Upper lobe of left lung (tissue), 6 donors: Measurements from ENCODE around the gene LDB2. TPM values are rescaled to one million over a fixed set of nuclear protein-coding genes. Genes with fewer than 3 reads are reported as not detected.

ENCODE experiments used
- ATAC-seq, 2 donors: fragments of 200-7000 bp; cut with Tn5 transposase; one replicate each; pipeline ENCODE4 v1.9.1; 2022; ENCODE audit warnings: mild to moderate bottlenecking in 2 of 2, moderate library complexity in 2 of 2; ENCODE audit not compliant: low FRiP score in 2 of 2
- DNase-seq, 2 donors: peaks; one replicate each; pipeline ENCODE4 v3.0.0-alpha.2; 2019 to 2020
- H3K27ac ChIP-seq, 4 donors: fragments of 200-600 bp; sonication (generic); one replicate each; pipeline ENCODE4 v1.5.1; 2016 to 2019
- H3K27me3 ChIP-seq, 4 donors: fragments of 200-600 bp; sonication (generic); one replicate each; pipeline ENCODE4 v1.5.1; 2017 to 2019
- H3K36me3 ChIP-seq, 4 donors: fragments of 200-600 bp; sonication (generic); one replicate each; pipeline ENCODE4 v1.5.1; 2016 to 2019
- H3K4me1 ChIP-seq, 4 donors: fragments of 200-600 bp; sonication (generic); one replicate each; pipeline ENCODE4 v1.5.1; 2018 to 2019
- H3K4me3 ChIP-seq, 4 donors: fragments of 200-600 bp; sonication (generic); one replicate each; pipeline ENCODE4 v1.5.1; 2017 to 2019; ENCODE audit warnings: mild to moderate bottlenecking in 2 of 4, moderate library complexity in 1 of 4
- H3K9me3 ChIP-seq, 4 donors: fragments of 200-600 bp; sonication (generic); one replicate each; pipeline ENCODE4 v1.5.1; 2018 to 2019
- CTCF ChIP-seq, 6 experiments: fragments of 450-650 bp in 4 of 6; fragments of 200-600 bp in 2 of 6; sonication (generic) in 2 of 6; IDR thresholded peaks; one replicate each; pipeline ENCODE4 v1.5.1; 2016 to 2019; ENCODE audit warnings: antibody characterized with exemption in 6 of 6
- EP300 ChIP-seq, 4 donors: sonication (generic); formaldehyde crosslinking; IDR thresholded peaks; one replicate each; pipeline ENCODE4 v1.5.1; 2017; ENCODE audit warnings: antibody characterized with exemption in 4 of 4, control low read depth in 2 of 4
- POLR2A ChIP-seq, 4 donors: fragments of 450-650 bp; IDR thresholded peaks; one replicate each; pipeline ENCODE4 v1.5.1; 2016 to 2017; ENCODE audit warnings: antibody characterized with exemption in 4 of 4, mild to moderate bottlenecking in 2 of 4
- POLR2AphosphoS5 ChIP-seq, 2 donors: sonication (generic); formaldehyde crosslinking; IDR thresholded peaks; one replicate each; pipeline ENCODE4 v1.5.1; 2017; ENCODE audit warnings: antibody characterized with exemption in 2 of 2
- WGBS, 2 donors: methylation state at CpG; one replicate each; pipeline ENCODE4 v1.1.5; 2017 to 2018; 5-methylcytosine and 5-hydroxymethylcytosine counted together
- total RNA-seq, 6 donors: library from RNA; depleted of rRNA in 4 of 6; stranded (reverse); fragments of >200 nt in 4 of 6; gene quantifications; one replicate each; pipeline versions ENCODE4 v1.1.0 to v1.2.1, GENCODE V29; 2016 to 2021
- donor health status: DM: no; HTN: no; CAD: no; lungs with moderate emphysema.
- donor health status: DM: no; HTN: yes; CAD: no; lungs with severe emphysema.

LDB2 gene
- total RNA-seq, 6 donors from 2014 or later, result 34.6 to 94.4 (median 45.9) TPM

- WGBS, 2 donors, result 81 to 83% methylated on average over 2 of the region's 2 CpGs
- no peak for DNase-seq
- no peak for ATAC-seq
- TF ChIP-seq EP300 (IDR thresholded peaks at IDR 0.05) (no peak), POLR2AphosphoS5 (IDR thresholded peaks at IDR 0.05) (no peak), POLR2A (IDR thresholded peaks at IDR 0.05) (no peak), CTCF (IDR thresholded peaks at IDR 0.05) (no peak)
- Histone ChIP-seq H3K4me1 (peaks cover 0 to 2% (median 0%) of the 10 kb centered on the region in 4 donors), H3K9me3 (no peaks in the 10 kb centered on the region), H3K27ac (no peak overlapping the region), H3K4me3 (no peak overlapping the region), H3K27me3 (no peaks in the 10 kb centered on the region), H3K36me3 (no peaks in the 10 kb centered on the region)
Observed at GRCh38 chr4:16686195-16686594, 212.2 kb downstream of the LDB2 start.

GRCh38 chr4:16685536-16685935 is 212.9 kb downstream of the LDB2 start:
- TF ChIP-seq POLR2A (IDR thresholded peaks at IDR 0.05), result no peak
- TF ChIP-seq POLR2AphosphoS5 (IDR thresholded peaks at IDR 0.05), result no peak
- no peak for TF ChIP-seq EP300 (IDR thresholded peaks at IDR 0.05)
- no peak for TF ChIP-seq CTCF (IDR thresholded peaks at IDR 0.05)
- H3K9me3 ChIP-seq, result no peaks in the 10 kb centered on the region
- no peak for DNase-seq
- 89% methylated on average over 8 of the region's 8 CpGs for WGBS, 2 donors
- no peak for ATAC-seq
- no peak overlapping the region for H3K27ac ChIP-seq
- peaks cover 0 to 2% (median 0%) of the 10 kb centered on the region in 4 donors for H3K4me1 ChIP-seq
- H3K4me3 ChIP-seq, result no peak overlapping the region
- H3K36me3 ChIP-seq, result no peaks in the 10 kb centered on the region
- H3K27me3 ChIP-seq, result no peaks in the 10 kb centered on the region

GRCh38 chr4:16684935-16685334 is 213.5 kb downstream of the LDB2 start:
- no peak for ATAC-seq
- WGBS, 2 donors, result 76 to 89% methylated on average over 3 of the region's 3 CpGs
- Histone ChIP-seq H3K4me1 (peaks cover 0 to 2% (median 0%) of the 10 kb centered on the region in 4 donors), H3K36me3 (no peaks in the 10 kb centered on the region), H3K27me3 (no peaks in the 10 kb centered on the region), H3K4me3 (no peak overlapping the region), H3K9me3 (no peaks in the 10 kb centered on the region), H3K27ac (no peak overlapping the region)
- no peak for TF ChIP-seq POLR2AphosphoS5 (IDR thresholded peaks at IDR 0.05)
- no peak for TF ChIP-seq POLR2A (IDR thresholded peaks at IDR 0.05)
- TF ChIP-seq CTCF (IDR thresholded peaks at IDR 0.05), result no peak
- TF ChIP-seq EP300 (IDR thresholded peaks at IDR 0.05), result no peak
- no peak for DNase-seq

GRCh38 chr4:16684097-16684496 is 214.3 kb downstream of the LDB2 start:
- ATAC-seq (no peak), DNase-seq (no peak)
- Histone ChIP-seq H3K4me1 (peaks cover 0 to 2% (median 0%) of the 10 kb centered on the region in 4 donors), H3K27me3 (no peaks in the 10 kb centered on the region), H3K36me3 (no peaks in the 10 kb centered on the region), H3K9me3 (no peaks in the 10 kb centered on the region), H3K4me3 (no peak overlapping the region), H3K27ac (no peak overlapping the region)
- TF ChIP-seq POLR2AphosphoS5 (IDR thresholded peaks at IDR 0.05) (no peak), EP300 (IDR thresholded peaks at IDR 0.05) (no peak), CTCF (IDR thresholded peaks at IDR 0.05) (no peak), POLR2A (IDR thresholded peaks at IDR 0.05) (no peak)
- 56 to 70% methylated on average over 6 of the region's 6 CpGs for WGBS, 2 donors

- Histone ChIP-seq H3K27ac (no peak overlapping the region), H3K4me3 (no peak overlapping the region), H3K9me3 (no peaks in the 10 kb centered on the region), H3K27me3 (no peaks in the 10 kb centered on the region), H3K4me1 (peaks cover 0 to 2% (median 0%) of the 10 kb centered on the region in 4 donors), H3K36me3 (no peaks in the 10 kb centered on the region)
- ATAC-seq, result no peak
- TF ChIP-seq EP300 (IDR thresholded peaks at IDR 0.05) (no peak), POLR2A (IDR thresholded peaks at IDR 0.05) (no peak), CTCF (IDR thresholded peaks at IDR 0.05) (no peak), POLR2AphosphoS5 (IDR thresholded peaks at IDR 0.05) (no peak)
- WGBS, 2 donors, result 80 to 82% methylated on average over 3 of the region's 3 CpGs
- no peak for DNase-seq
Observed at GRCh38 chr4:16682975-16683374, 215.5 kb downstream of the LDB2 start.
